IPS-18c (cell line): Measurements from ENCODE around the gene ADAMTS7.
"Not testable (repeated sequence)": the region's sequence is repeated elsewhere in the genome, so short reads cannot be mapped to it uniquely, and the experiment has no call there.

Experiments used
- H3K4me3 ChIP-seq: 2 replicates; pipeline ENCODE4 v1.7.0; 2013; ENCODE audit warnings: low read depth, mild to moderate bottlenecking, low read length, moderate library complexity; ENCODE audit not compliant: insufficient read depth
- H3K9me3 ChIP-seq: one replicate; pipeline ENCODE4 v1.6.1; 2013; ENCODE audit warnings: mild to moderate bottlenecking, low read length, moderate library complexity; ENCODE audit not compliant: control insufficient read depth, insufficient read depth

Gene ADAMTS7

GRCh38 chr15:78762386-78762961, 48.8 kb downstream of the ADAMTS7 start:
- not testable (repeated sequence) for H3K9me3 ChIP-seq, H3K4me3 ChIP-seq

GRCh38 chr15:78761891-78762385, 49.3 kb downstream of the ADAMTS7 start:
- Histone ChIP-seq H3K9me3 (no peaks in the 10 kb centered on the region), H3K4me3 (no peak overlapping the region)

GRCh38 chr15:78761475-78761874, 49.8 kb downstream of the ADAMTS7 start:
- H3K4me3 ChIP-seq, H3K9me3 ChIP-seq: not testable (repeated sequence)

- H3K4me3 ChIP-seq: no peak overlapping the region
- no peaks in the 10 kb centered on the region for H3K9me3 ChIP-seq
These were observed 50.2 kb downstream of the ADAMTS7 start for GRCh38 chr15:78761020-78761419.

- not testable (repeated sequence) for H3K4me3 ChIP-seq
These were observed 51.0 kb downstream of the ADAMTS7 start for GRCh38 chr15:78760091-78760882.

GRCh38 chr15:78759361-78759998, 51.8 kb downstream of the ADAMTS7 start:
- H3K9me3 ChIP-seq, H3K4me3 ChIP-seq: not testable (repeated sequence)

More at GRCh38 chr15:78760091-78760882, 51.0 kb downstream of the ADAMTS7 start:
- H3K9me3 ChIP-seq: not testable (repeated sequence)

GRCh38 chr15:78758486-78759200, 52.6 kb downstream of the ADAMTS7 start:
- H3K4me3 ChIP-seq: not testable (repeated sequence)

GRCh38 chr15:78758084-78758483, 53.2 kb downstream of the ADAMTS7 start:
- not testable (repeated sequence) for H3K4me3 ChIP-seq

More at GRCh38 chr15:78758486-78759200, 52.6 kb downstream of the ADAMTS7 start:
- not testable (repeated sequence) for H3K9me3 ChIP-seq

GRCh38 chr15:78757636-78757905, 53.7 kb downstream of the ADAMTS7 start:
- H3K9me3 ChIP-seq: no peaks in the 10 kb centered on the region
- H3K4me3 ChIP-seq: no peak overlapping the region

More at GRCh38 chr15:78758084-78758483, 53.2 kb downstream of the ADAMTS7 start:
- H3K9me3 ChIP-seq: not testable (repeated sequence)

- H3K4me3 ChIP-seq, H3K9me3 ChIP-seq: not testable (repeated sequence)
These were observed 54.3 kb downstream of the ADAMTS7 start for GRCh38 chr15:78756781-78757635.

- H3K4me3 ChIP-seq, H3K9me3 ChIP-seq: not testable (repeated sequence)
These were observed 55.2 kb downstream of the ADAMTS7 start for GRCh38 chr15:78755900-78756591.

GRCh38 chr15:78754637-78755280, 56.5 kb downstream of the ADAMTS7 start:
- not testable (repeated sequence) for H3K4me3 ChIP-seq, H3K9me3 ChIP-seq

- H3K9me3 ChIP-seq, H3K4me3 ChIP-seq: not testable (repeated sequence)
These were observed 57.3 kb downstream of the ADAMTS7 start for GRCh38 chr15:78753751-78754535.

GRCh38 chr15:78753359-78753659, 58.0 kb downstream of the ADAMTS7 start:
- H3K9me3 ChIP-seq, H3K4me3 ChIP-seq: not testable (repeated sequence)

GRCh38 chr15:78752492-78753358, 58.5 kb downstream of the ADAMTS7 start:
- H3K9me3 ChIP-seq: no peaks in the 10 kb centered on the region
- no peak overlapping the region for H3K4me3 ChIP-seq
